NT2/D1 (cell line): ENCODE results near the gene FMN1.

ENCODE experiments used
- YY1 ChIP-seq: IDR thresholded peaks from 2 replicates; pipeline ENCODE4 v1.6.1; 2011; ENCODE audit not compliant: insufficient read length, insufficient read depth
- ZNF274 ChIP-seq: IDR thresholded peaks from 2 replicates; pipeline ENCODE4 v1.6.1; 2011; ENCODE audit warnings: mild to moderate bottlenecking, low read depth, low read length

GRCh38 chr15:33188641-33189257 is 5.8 kb downstream of the FMN1 start:
- TF ChIP-seq YY1 (no peak), ZNF274 (no peak)
